Measurements from ENCODE around the gene GPR149. TPM values are rescaled to one million over a fixed set of nuclear protein-coding genes. Genes with fewer than 3 reads are reported as not detected.

Gene GPR149
- total and polyA plus RNA-seq, 2 of the 8 experiments (the other 6 are each of a cell fraction or from before 2014, with no cell fraction given): not detected

DNA sequence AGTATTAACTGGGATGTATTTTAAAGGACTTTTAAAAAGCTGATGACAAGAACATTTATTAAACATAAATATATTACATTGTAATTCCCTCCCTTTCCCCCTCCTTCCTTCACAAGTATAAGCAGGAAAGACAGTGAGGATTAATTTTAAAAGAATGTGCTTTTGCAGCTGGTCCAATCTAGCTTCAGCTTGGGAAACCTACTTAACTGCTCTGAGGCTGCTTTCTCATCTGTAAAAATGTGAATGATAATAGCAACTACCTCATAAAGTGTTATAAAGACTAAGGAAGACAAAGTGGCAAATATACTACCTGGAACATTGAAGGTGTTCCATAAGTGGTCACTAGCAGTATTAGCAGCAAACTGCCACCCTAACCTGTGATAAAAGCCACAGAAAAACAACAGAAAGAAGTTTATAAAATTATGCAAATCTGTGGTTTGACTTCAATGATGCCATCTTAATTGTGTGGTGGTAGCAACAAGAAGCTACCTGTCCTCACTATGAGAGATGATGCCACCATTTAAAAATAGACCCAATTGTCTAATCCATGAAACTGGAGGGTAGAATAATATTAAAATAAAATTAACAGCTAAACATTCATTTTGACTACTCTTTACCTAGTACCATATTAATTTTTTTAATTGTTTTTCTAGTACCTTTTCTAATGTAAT is 125.7 kb downstream of the GPR149 start:
- no peak for FAIRE-seq
- Histone ChIP-seq H4K20me1 (replicated peaks in 1 of 2; ENCODE audit: control insufficient read depth in 1 of 2, insufficient read depth in 2 of 2, low read length in 2 of 2) (peaks cover 0 to 2% of the 10 kb centered on the region in 2 experiments), H3K18ac (ENCODE audit: extremely low read depth, low read length) (no peak overlapping the region), H3K27me3 (replicated peaks in 1 of 4; ENCODE audit: control insufficient read depth in 3 of 4, extremely low read depth in 1 of 4, insufficient read depth in 3 of 4, low read length in 3 of 4) (no peaks in the 10 kb centered on the region), H3K4ac (replicated peaks; ENCODE audit: insufficient read length, low read depth, low read length) (no peak overlapping the region), H2BK20ac (ENCODE audit: low read length) (no peak overlapping the region), H2BK5ac (ENCODE audit: low read depth, low read length) (no peak overlapping the region), H3K4me3 (ENCODE audit: extremely low read depth in 1 of 4, insufficient read depth in 2 of 4, low read depth in 3 of 4, low read length in 4 of 4) (no peak overlapping the region), H3K79me2 (ENCODE audit: control insufficient read depth in 1 of 2, insufficient read depth in 2 of 2, low read length in 2 of 2) (peaks cover 0 to 8% of the 10 kb centered on the region in 2 experiments; a peak in 2 of 4 replicates), H3K4me2 (ENCODE audit: insufficient read depth in 1 of 2, low read depth in 2 of 2, low read length in 2 of 2) (no peak overlapping the region), H2BK120ac (replicated peaks; ENCODE audit: low read depth, low read length) (no peak overlapping the region), H2BK12ac (ENCODE audit: low read depth, low read length) (no peak overlapping the region), H3K36me3 (ENCODE audit: control insufficient read depth in 2 of 4, insufficient read depth in 4 of 4, low read length in 3 of 4) (peaks cover 17 to 92% (median 55%) of the 10 kb centered on the region in 4 experiments), H3K9ac (replicated peaks in 1 of 4; ENCODE audit: extremely low read depth in 1 of 4, low read depth in 3 of 4, low read length in 3 of 4) (no peak overlapping the region), H2AK5ac (ENCODE audit: low read depth, low read length) (no peak overlapping the region), H3K9me3 (ENCODE audit: insufficient read depth in 2 of 2, low read depth in 1 of 2, low read length in 1 of 2) (no peaks in the 10 kb centered on the region), H3K27ac (ENCODE audit: low read depth, low read length) (no peak overlapping the region), H3K23me2 (ENCODE audit: low read depth, low read length) (no peaks in the 10 kb centered on the region), H3K79me1 (ENCODE audit: low read depth, low read length) (no peaks in the 10 kb centered on the region; the same call in 1 of the 2 replicates), H3K56ac (replicated peaks; ENCODE audit: insufficient read length, low read depth, low read length) (no peak overlapping the region), H4K5ac (ENCODE audit: insufficient read length, low read depth, low read length) (no peak overlapping the region), H3K4me1 (replicated peaks in 1 of 4; ENCODE audit: control insufficient read depth in 3 of 4, insufficient read depth in 4 of 4, low read length in 3 of 4) (no peaks in the 10 kb centered on the region), H4K91ac (replicated peaks; ENCODE audit: insufficient read length, low read length) (no peak overlapping the region), H2BK15ac (ENCODE audit: low read length) (no peak overlapping the region), H4K8ac (ENCODE audit: extremely low read depth, insufficient read depth, low read length) (no peak overlapping the region), H2AFZ (ENCODE audit: low read length) (no peak overlapping the region), H3K14ac (ENCODE audit: insufficient read length) (no peak overlapping the region), H3K23ac (ENCODE audit: insufficient read length) (no peak overlapping the region)
- TF ChIP-seq HDAC6 (IDR thresholded peaks at IDR 0.05; ENCODE audit: low read depth, low read length) (no peak), RAD21 (IDR thresholded peaks at IDR 0.05 in 1 of 2, conservative IDR thresholded peaks at IDR 0.05 in 1 of 2; ENCODE audit: low read depth in 2 of 2, low read length in 2 of 2) (no peak), PHF8 (conservative IDR thresholded peaks at IDR 0.05; ENCODE audit: low read depth, low read length) (no peak), GABPA (IDR thresholded peaks at IDR 0.05; ENCODE audit: borderline replicate concordance, insufficient read depth, low read length) (no peak)
- POLR2A ChIA-PET (ENCODE audit: partially characterized antibody): no interaction called here
- CTCF ChIA-PET (ENCODE audit: partially characterized antibody): interaction anchor here (0.7 to 2.2 kb wide), 2 partner anchors 8 to 10 kb away, joined by 3 to 10 read pairs; no protein-coding TSS in a partner anchor
- DNase-seq (ENCODE audit: low read depth in 1 of 2, low spot score in 2 of 2): no peak

Data from H1 (cell line).